Chondrocyte (in vitro differentiated cells): Measurements from ENCODE around the gene TEKT2. TPM values are rescaled to one million over a fixed set of nuclear protein-coding genes. Genes with fewer than 3 reads are reported as not detected.

Source experiments
- DNase-seq: peaks from one replicate; pipeline ENCODE4 v3.0.0; 2021; ENCODE audit warnings: mixed read lengths, low spot score
- H3K27ac Mint-ChIP-seq: one replicate; pipeline ENCODE4 v1.8.0; 2021; ENCODE audit warnings: mild to moderate bottlenecking, moderate library complexity, mixed read lengths; ENCODE audit not compliant: unreplicated experiment
- H3K27me3 Mint-ChIP-seq: 2 replicates; pipeline ENCODE4 v1.8.0; 2021; ENCODE audit warnings: low read depth, mixed read lengths
- H3K36me3 Mint-ChIP-seq: 2 replicates; pipeline ENCODE4 v1.8.0; 2021; ENCODE audit warnings: low read depth, mixed read lengths
- H3K4me1 Mint-ChIP-seq: 2 replicates; pipeline ENCODE4 v1.8.0; 2021; ENCODE audit warnings: low read depth, mild to moderate bottlenecking, mixed read lengths
- H3K4me3 Mint-ChIP-seq: one replicate; pipeline ENCODE4 v1.8.0; 2021; ENCODE audit warnings: mild to moderate bottlenecking, moderate library complexity, mixed read lengths; ENCODE audit not compliant: unreplicated experiment
- H3K9me3 Mint-ChIP-seq: 2 replicates; pipeline ENCODE4 v1.8.0; 2021; ENCODE audit warnings: low read depth, mixed read lengths
- CTCF ChIP-seq: fragments of 200-600 bp; sonication (generic); IDR thresholded peaks from 2 replicates; pipeline ENCODE4 v1.5.0; 2021; ENCODE audit warnings: antibody characterized with exemption, mild to moderate bottlenecking, moderate library complexity
- total RNA-seq: library from RNA; stranded (reverse); gene quantifications from 3 replicates; pipeline ENCODE4 v1.2.1, GENCODE V29; 2021

TEKT2 gene
- total RNA-seq, 1 donor from 2014 or later: 0.17 TPM

- no peak for TF ChIP-seq CTCF
- Mint-ChIP-seq H3K4me1 (peaks cover 14% of the 10 kb centered on the region), H3K4me3 (no peak overlapping the region), H3K27ac (no peak overlapping the region), H3K36me3 (peaks cover 11% of the 10 kb centered on the region), H3K27me3 (no peaks in the 10 kb centered on the region), H3K9me3 (no peaks in the 10 kb centered on the region)
- DNase-seq: peak; percentile 59
These were observed 7.2 kb downstream of the TEKT2 start for GRCh38 chr1:36091141-36091540.

- Mint-ChIP-seq H3K27ac (no peak overlapping the region), H3K4me3 (no peak overlapping the region), H3K36me3 (peaks cover 11% of the 10 kb centered on the region), H3K9me3 (no peaks in the 10 kb centered on the region), H3K4me1 (peaks cover 17% of the 10 kb centered on the region), H3K27me3 (no peaks in the 10 kb centered on the region)
- DNase-seq: peak; percentile 76
- no peak for TF ChIP-seq CTCF
These were observed 7.8 kb downstream of the TEKT2 start for GRCh38 chr1:36091698-36092097.

GRCh38 chr1:36092166-36092797, 8.4 kb downstream of the TEKT2 start:
- peak; percentile 41 for DNase-seq
- H3K4me3 Mint-ChIP-seq: no peak overlapping the region
- TF ChIP-seq CTCF: no peak
- no peaks in the 10 kb centered on the region for H3K9me3 Mint-ChIP-seq
- H3K36me3 Mint-ChIP-seq: peaks cover 11% of the 10 kb centered on the region
- H3K27me3 Mint-ChIP-seq: no peaks in the 10 kb centered on the region
- no peak overlapping the region for H3K27ac Mint-ChIP-seq
- H3K4me1 Mint-ChIP-seq: peaks cover 17% of the 10 kb centered on the region

GRCh38 chr1:36092798-36093185, 8.9 kb downstream of the TEKT2 start:
- no peaks in the 10 kb centered on the region for H3K27me3 Mint-ChIP-seq

GRCh38 chr1:36093226-36093625, 9.3 kb downstream of the TEKT2 start:
- no peaks in the 10 kb centered on the region for H3K9me3 Mint-ChIP-seq
- H3K27ac Mint-ChIP-seq: no peak overlapping the region
- no peak overlapping the region for H3K4me3 Mint-ChIP-seq
- no peak for TF ChIP-seq CTCF
- peaks cover 11% of the 10 kb centered on the region for H3K36me3 Mint-ChIP-seq
- no peaks in the 10 kb centered on the region for H3K27me3 Mint-ChIP-seq
- DNase-seq: peak; percentile 59
- H3K4me1 Mint-ChIP-seq: peaks cover 17% of the 10 kb centered on the region

More at GRCh38 chr1:36092798-36093185, 8.9 kb downstream of the TEKT2 start:
- DNase-seq: peak; percentile 26
- peaks cover 17% of the 10 kb centered on the region for H3K4me1 Mint-ChIP-seq
- no peak overlapping the region for H3K4me3 Mint-ChIP-seq
- peaks cover 11% of the 10 kb centered on the region for H3K36me3 Mint-ChIP-seq
- H3K27ac Mint-ChIP-seq: no peak overlapping the region
- TF ChIP-seq CTCF: no peak
- no peaks in the 10 kb centered on the region for H3K9me3 Mint-ChIP-seq
